Omental fat pad (tissue), 4 donors: ENCODE results near the gene LCE6A. TPM values are rescaled to one million over a fixed set of nuclear protein-coding genes. Genes with fewer than 3 reads are reported as not detected.

ENCODE experiments used
- ATAC-seq: fragments of 150-250 bp; one replicate; pipeline ENCODE4 v1.9.1; 2016; ENCODE audit warnings: mild to moderate bottlenecking, moderate library complexity; ENCODE audit not compliant: low FRiP score
- DNase-seq: peaks from one replicate; pipeline ENCODE4 v3.0.0-alpha.2; 2019; ENCODE audit warnings: low spot score
- total RNA-seq, 4 donors: library from RNA; depleted of rRNA; stranded (reverse); fragments of >200 nt; gene quantifications; one replicate each; pipeline ENCODE4 v1.1.0, GENCODE V29; 2016
- TF ChIP-seq, protein P1 (sequence below), 3 donors: fragments of 450-650 bp; IDR thresholded peaks; one replicate each; pipeline ENCODE4 v1.5.1; 2016 to 2017; ENCODE audit warnings: antibody characterized with exemption in 3 of 3, mild to moderate bottlenecking in 3 of 3, moderate library complexity in 2 of 3

LCE6A gene, protein sequence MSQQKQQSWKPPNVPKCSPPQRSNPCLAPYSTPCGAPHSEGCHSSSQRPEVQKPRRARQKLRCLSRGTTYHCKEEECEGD
- not detected for total RNA-seq

DNA sequence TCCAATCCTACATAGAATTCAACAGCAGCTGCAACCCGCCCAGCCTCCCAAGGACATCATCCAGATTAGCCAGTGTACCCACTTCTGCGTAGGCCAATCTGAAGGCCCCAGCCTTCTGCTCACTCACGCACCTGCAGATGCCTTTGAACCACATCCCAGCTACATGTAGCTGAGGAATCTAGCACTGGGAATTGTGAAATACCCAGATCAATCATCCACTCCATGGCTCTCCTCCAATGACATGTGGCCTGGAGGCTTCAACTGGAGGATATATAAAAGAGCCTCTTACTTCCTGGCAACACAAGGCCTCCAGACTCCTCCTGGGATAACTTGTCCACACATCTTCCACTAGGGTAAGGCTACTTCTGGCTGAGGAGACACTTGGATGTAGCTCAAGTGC, at the start of gene LCE6A:
LCE6A (plus strand) TSS at position 301 of the 400 bp plus-strand sequence. CDS start 665 bp downstream, outside the sequence.
- no peak for ATAC-seq
- DNase-seq = no peak
- TF ChIP-seq, protein P1, sequence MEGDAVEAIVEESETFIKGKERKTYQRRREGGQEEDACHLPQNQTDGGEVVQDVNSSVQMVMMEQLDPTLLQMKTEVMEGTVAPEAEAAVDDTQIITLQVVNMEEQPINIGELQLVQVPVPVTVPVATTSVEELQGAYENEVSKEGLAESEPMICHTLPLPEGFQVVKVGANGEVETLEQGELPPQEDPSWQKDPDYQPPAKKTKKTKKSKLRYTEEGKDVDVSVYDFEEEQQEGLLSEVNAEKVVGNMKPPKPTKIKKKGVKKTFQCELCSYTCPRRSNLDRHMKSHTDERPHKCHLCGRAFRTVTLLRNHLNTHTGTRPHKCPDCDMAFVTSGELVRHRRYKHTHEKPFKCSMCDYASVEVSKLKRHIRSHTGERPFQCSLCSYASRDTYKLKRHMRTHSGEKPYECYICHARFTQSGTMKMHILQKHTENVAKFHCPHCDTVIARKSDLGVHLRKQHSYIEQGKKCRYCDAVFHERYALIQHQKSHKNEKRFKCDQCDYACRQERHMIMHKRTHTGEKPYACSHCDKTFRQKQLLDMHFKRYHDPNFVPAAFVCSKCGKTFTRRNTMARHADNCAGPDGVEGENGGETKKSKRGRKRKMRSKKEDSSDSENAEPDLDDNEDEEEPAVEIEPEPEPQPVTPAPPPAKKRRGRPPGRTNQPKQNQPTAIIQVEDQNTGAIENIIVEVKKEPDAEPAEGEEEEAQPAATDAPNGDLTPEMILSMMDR (IDR thresholded peaks at IDR 0.05) = no peak

DNA sequence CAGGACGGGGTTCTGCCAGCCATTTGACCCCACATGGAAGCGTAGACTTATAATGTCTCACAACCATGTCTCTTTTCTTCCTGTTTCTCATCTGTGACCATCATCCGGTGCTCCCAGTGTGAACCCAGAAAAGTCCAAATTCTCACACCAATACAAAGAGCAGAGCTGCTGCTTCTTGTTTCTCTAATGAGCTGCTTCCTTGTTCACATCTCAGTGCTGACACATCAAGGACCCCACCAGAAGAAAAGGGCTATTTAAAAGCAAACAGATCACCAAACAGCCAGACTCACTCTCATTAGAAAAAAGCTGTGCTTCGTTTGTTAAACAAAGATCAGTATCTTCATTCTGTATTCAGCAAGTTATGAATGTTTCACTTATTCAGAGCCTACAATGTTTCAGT, 47.0 kb upstream of the LCE6A start:
- ATAC-seq (no peak), DNase-seq (no peak)
- TF ChIP-seq, protein P1 (IDR thresholded peaks at IDR 0.05) = no peak

DNA sequence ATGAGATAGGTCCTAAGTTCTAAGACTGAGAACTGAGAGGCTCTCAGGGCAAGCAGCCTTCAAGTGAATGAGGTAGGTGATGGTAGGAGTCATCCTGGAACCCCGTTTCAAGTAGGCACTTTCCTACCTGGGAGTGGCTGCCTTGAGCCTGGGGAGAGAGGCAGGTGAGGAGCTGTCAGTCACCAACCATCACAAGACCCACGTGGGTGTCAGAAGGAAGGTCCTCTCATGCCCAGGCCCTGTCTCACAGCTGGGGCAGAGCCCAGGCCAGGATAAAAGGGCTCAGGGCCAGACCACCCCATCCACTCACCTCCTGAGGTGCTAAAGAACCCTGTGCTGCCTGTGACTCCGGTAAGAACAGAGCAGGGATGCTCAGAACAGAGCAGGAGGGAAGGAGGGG, 46.2 kb upstream of the LCE6A start, which contains the start of gene LCE1D:
LCE1D (plus strand) TSS at position 301 of the 400 bp plus-strand sequence. CDS start 1,074 bp downstream, outside the sequence.
- TF ChIP-seq, protein P1 (IDR thresholded peaks at IDR 0.05) = no peak
- DNase-seq (no peak), ATAC-seq (no peak)

DNA sequence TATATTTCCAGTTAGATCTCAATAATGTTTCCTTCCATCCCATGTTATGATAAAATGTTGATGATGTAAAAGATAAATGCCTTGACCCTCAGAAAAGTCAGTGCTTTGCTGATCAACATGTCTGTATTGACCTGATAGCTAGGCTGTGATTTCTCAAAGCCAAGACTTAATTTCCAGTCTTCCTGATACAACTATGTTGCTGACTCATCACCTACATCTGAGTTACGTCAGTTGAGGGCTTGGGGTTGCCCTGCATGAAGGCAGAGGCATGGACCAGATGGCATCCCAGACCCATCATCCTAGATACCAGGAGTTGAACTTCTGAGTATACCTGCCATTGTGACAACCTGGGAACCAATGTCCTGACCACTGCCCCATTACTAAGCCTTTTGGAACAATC, 41.3 kb upstream of the LCE6A start:
- TF ChIP-seq, protein P1 (IDR thresholded peaks at IDR 0.05) = no peak
- no peak for ATAC-seq
- no peak for DNase-seq

DNA sequence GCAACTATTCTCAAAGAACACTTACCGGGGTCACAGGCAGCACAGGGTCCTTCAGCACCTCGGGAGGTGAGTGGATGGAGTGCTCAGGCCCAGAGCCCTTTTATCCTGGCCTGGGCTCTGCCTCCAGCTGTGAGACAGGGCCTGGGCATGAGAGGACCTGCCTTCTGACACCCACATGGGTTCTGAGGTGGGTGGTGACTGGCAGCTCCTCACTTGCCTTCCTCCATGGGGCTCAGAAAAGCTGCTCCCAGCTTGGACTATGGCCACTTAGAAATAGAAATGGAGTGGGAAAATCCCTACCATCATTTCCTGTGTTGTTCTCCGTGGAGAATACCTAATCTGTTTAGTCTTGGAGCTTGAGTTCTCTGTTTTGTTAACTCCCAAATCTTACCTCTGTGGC, 36.1 kb upstream of the LCE6A start, which contains the start of gene LCE1C:
LCE1C (minus strand) TSS at position 76 of the 400 bp plus-strand sequence. CDS start 1,173 bp downstream, outside the sequence.
- TF ChIP-seq, protein P1 (IDR thresholded peaks at IDR 0.05) = no peak
- ATAC-seq (no peak), DNase-seq (no peak)

DNA sequence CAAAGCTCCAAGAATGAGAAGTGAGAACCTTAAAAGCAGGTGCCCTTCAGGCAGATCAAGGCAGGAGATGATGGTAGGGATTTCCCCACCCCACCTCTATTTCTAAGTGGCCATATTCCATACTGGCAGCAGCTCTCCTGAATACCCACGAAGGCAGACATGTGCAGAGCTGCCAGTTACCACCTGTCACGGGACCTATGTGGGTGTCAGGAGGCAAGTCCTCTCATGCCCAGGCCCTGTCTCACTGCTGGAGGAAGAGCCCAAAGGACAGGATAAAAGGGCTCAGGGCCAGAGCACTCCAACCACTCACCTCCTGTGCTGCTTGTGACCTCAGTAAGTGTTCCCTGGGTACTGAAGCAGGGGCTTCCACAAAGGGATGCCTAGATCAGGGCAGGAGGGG, 31.6 kb upstream of the LCE6A start:
- ATAC-seq (no peak), DNase-seq (no peak)
- TF ChIP-seq, protein P1 (IDR thresholded peaks at IDR 0.05) = no peak

DNA sequence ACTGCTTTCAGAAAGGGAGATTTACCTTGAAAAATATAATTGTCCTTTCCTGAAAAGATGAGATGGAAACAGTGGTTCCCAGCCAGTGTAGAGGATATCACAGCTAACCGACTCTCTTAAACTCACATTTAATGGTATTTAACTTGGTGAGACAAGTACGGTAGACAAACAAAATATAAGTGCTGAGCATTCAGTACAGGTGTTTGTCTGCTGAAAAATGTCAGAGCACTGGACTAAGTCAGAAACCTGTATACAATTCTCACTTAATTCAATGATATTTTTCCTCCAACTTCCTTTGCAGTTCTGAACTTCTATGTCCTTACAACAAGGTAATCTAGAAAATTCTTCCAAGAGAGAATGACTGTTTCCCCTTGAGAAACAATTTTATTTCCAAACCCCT, 31.0 kb upstream of the LCE6A start, which contains the start of gene LCE1B:
LCE1B (plus strand) TSS at position 301 of the 400 bp plus-strand sequence. CDS start 476 bp downstream, outside the sequence.
- DNase-seq (no peak), ATAC-seq (no peak)
- TF ChIP-seq, protein P1 (IDR thresholded peaks at IDR 0.05) = no peak
